Activated CD4-positive, alpha-beta memory T cell treated with anti-CD3 and anti-CD28 coated beads for 36 hours (primary cell): ENCODE measurements around the gene RFC5. TPM values are rescaled to one million over a fixed set of nuclear protein-coding genes. Genes with fewer than 3 reads are reported as not detected.

Experiments used
- CTCF ChIA-PET: fragments of 350-600 bp; sonication (Branson Sonifier 250); formaldehyde crosslinking; loops from one replicate; lab custom pipeline; 2021; ENCODE audit warnings: antibody characterized with exemption, inconsistent platforms; lab: Charles Lee
- POLR2A ChIA-PET: fragments of 350-600 bp; sonication (Branson Sonifier 250); formaldehyde crosslinking; loops from one replicate; lab custom pipeline; 2021; ENCODE audit warnings: antibody characterized with exemption; lab: Charles Lee
- DNase-seq: peaks from one replicate; pipeline ENCODE4 v3.0.0-alpha.2; 2020
- H3K27ac Mint-ChIP-seq: one replicate; pipeline ENCODE4 v1.8.0; 2021; ENCODE audit warnings: mixed read lengths
- H3K27me3 Mint-ChIP-seq: one replicate; pipeline ENCODE4 v1.8.0; 2021; ENCODE audit warnings: mixed read lengths
- H3K36me3 Mint-ChIP-seq: one replicate; pipeline ENCODE4 v1.8.0; 2021; ENCODE audit warnings: mixed read lengths
- H3K4me1 Mint-ChIP-seq: one replicate; pipeline ENCODE4 v1.8.0; 2021; ENCODE audit warnings: low read depth, mixed read lengths
- H3K4me3 Mint-ChIP-seq: one replicate; pipeline ENCODE4 v1.8.0; 2021; ENCODE audit warnings: mild to moderate bottlenecking, mixed read lengths
- H3K9me3 Mint-ChIP-seq: one replicate; pipeline ENCODE4 v1.8.0; 2021; ENCODE audit warnings: mixed read lengths
- intact Hi-C: fragments of 100-400 bp; cut with micrococcal nuclease; formaldehyde crosslinking; loops from one replicate; pipeline ENCODE4 v1.15.1; 2023
- total RNA-seq, 2 experiments: library from RNA; stranded (reverse); gene quantifications; one replicate each; pipeline ENCODE4 v1.2.3, GENCODE V29; 2021

Gene RFC5
- total RNA-seq: 10 to 100 TPM; 65.8 to 70.8 TPM

- CTCF ChIA-PET: interaction anchor here (0.6 to 2.3 kb wide), 6 partner anchors 18 to 160 kb away, joined by 3 to 21 read pairs (median 6); no protein-coding TSS in a partner anchor
- POLR2A ChIA-PET: interaction anchor here (0.6 to 2.9 kb wide), 8 partner anchors 17 to 208 kb away, joined by 3 to 17 read pairs (median 6); partner anchors contain the start of genes KSR2, PEBP1 and WSB2
These were observed at the start of gene RFC5 for GRCh38 chr12:118016424-118017264. RFC5 (plus strand) TSS chr12:118016703; CDS start chr12:118016828, 125 bp downstream.

GRCh38 chr12:117967043-117967442 lies 49.5 kb upstream of the RFC5 start:
- POLR2A ChIA-PET: no interaction called here
- DNase-seq: no peak
- peaks cover 51% of the 10 kb centered on the region for H3K27me3 Mint-ChIP-seq
- H3K9me3 Mint-ChIP-seq: peaks cover 10% of the 10 kb centered on the region
- CTCF ChIA-PET: interaction anchor here (0.6 kb wide), 1 partner anchor 155 kb away, joined by 3 read pairs; no protein-coding TSS in a partner anchor
- peaks cover 8% of the 10 kb centered on the region for H3K4me1 Mint-ChIP-seq
- H3K4me3 Mint-ChIP-seq: no peak overlapping the region
- peaks cover 2% of the 10 kb centered on the region for H3K36me3 Mint-ChIP-seq
- H3K27ac Mint-ChIP-seq: no peak overlapping the region
- intact Hi-C loops: loop anchor here (5.0 kb wide), 1 partner anchor 90 kb away; no protein-coding TSS in a partner anchor

More at GRCh38 chr12:118016424-118017264, at the start of gene RFC5:
- intact Hi-C loops: loop anchor here (1.0 to 2.0 kb wide), 3 partner anchors 18 to 47 kb away; no protein-coding TSS in a partner anchor
- Mint-ChIP-seq H3K4me1 (peaks cover 28% of the 10 kb centered on the region), H3K27ac (peak within 1 kb of the TSS; percentile 82), H3K36me3 (peaks cover 31% of the 10 kb centered on the region), H3K4me3 (peak within 1 kb of the TSS; percentile 94), H3K27me3 (peaks cover 2% of the 10 kb centered on the region), H3K9me3 (no peaks in the 10 kb centered on the region)
- peak; percentile 98 for DNase-seq

- DNase-seq: no peak
- Mint-ChIP-seq H3K36me3 (peaks cover 2% of the 10 kb centered on the region), H3K27me3 (peaks cover 52% of the 10 kb centered on the region), H3K9me3 (peaks cover 12% of the 10 kb centered on the region), H3K4me1 (peaks cover 8% of the 10 kb centered on the region), H3K4me3 (no peak overlapping the region), H3K27ac (no peak overlapping the region)
- intact Hi-C loops: loop anchor here (5.0 kb wide), 1 partner anchor 90 kb away; no protein-coding TSS in a partner anchor
- POLR2A ChIA-PET: no interaction called here
- CTCF ChIA-PET: interaction anchor here (0.6 kb wide), 1 partner anchor 154 kb away, joined by 3 read pairs; no protein-coding TSS in a partner anchor
These were observed 49.0 kb upstream of the RFC5 start for GRCh38 chr12:117967512-117967911.

GRCh38 chr12:117968151-117968789 lies 48.2 kb upstream of the RFC5 start:
- POLR2A ChIA-PET: interaction anchor here (1.0 kb wide), 1 partner anchor 49 kb away, joined by 3 read pairs; no protein-coding TSS in a partner anchor
- Mint-ChIP-seq H3K27ac (no peak overlapping the region), H3K4me3 (peak overlapping the region; percentile 80), H3K36me3 (peaks cover 2% of the 10 kb centered on the region), H3K4me1 (peaks cover 8% of the 10 kb centered on the region), H3K9me3 (peaks cover 12% of the 10 kb centered on the region), H3K27me3 (peaks cover 50% of the 10 kb centered on the region)
- intact Hi-C loops: loop anchor here (5.0 kb wide), 1 partner anchor 91 kb away; no protein-coding TSS in a partner anchor
- CTCF ChIA-PET: no interaction called here
- no peak for DNase-seq

- POLR2A ChIA-PET: interaction anchor here (1.0 kb wide), 1 partner anchor 48 kb away, joined by 3 read pairs; no protein-coding TSS in a partner anchor
- CTCF ChIA-PET: interaction anchor here (0.8 kb wide), 1 partner anchor 86 kb away, joined by 4 read pairs; no protein-coding TSS in a partner anchor
These were observed 47.5 kb upstream of the RFC5 start, which contains the start of gene KSR2 for GRCh38 chr12:117968826-117969659. KSR2 (minus strand) TSS chr12:117968990; CDS start chr12:117968255, 735 bp downstream.

GRCh38 chr12:117970334-117970733 lies 46.2 kb upstream of the RFC5 start:
- H3K27me3 Mint-ChIP-seq: peaks cover 48% of the 10 kb centered on the region
- H3K27ac Mint-ChIP-seq: no peak overlapping the region
- DNase-seq: no peak
- peaks cover 8% of the 10 kb centered on the region for H3K4me1 Mint-ChIP-seq
- ChIA-PET POLR2A (no interaction called here), CTCF (no interaction called here)
- H3K36me3 Mint-ChIP-seq: peaks cover 2% of the 10 kb centered on the region
- no peak overlapping the region for H3K4me3 Mint-ChIP-seq
- intact Hi-C loops: no loop called here
- H3K9me3 Mint-ChIP-seq: peaks cover 12% of the 10 kb centered on the region

More at GRCh38 chr12:117968826-117969659, 47.5 kb upstream of the RFC5 start, which contains the start of gene KSR2:
- intact Hi-C loops: loop anchor here (1.0 to 5.0 kb wide), 2 partner anchors 47 to 92 kb away; partner anchors contain the start of gene RFC5
- Mint-ChIP-seq H3K4me1 (peaks cover 8% of the 10 kb centered on the region), H3K27ac (no peak within 1 kb of the TSS), H3K4me3 (peak within 1 kb of the TSS; percentile 80), H3K36me3 (peaks cover 2% of the 10 kb centered on the region), H3K9me3 (peaks cover 12% of the 10 kb centered on the region), H3K27me3 (peaks cover 52% of the 10 kb centered on the region)
- DNase-seq: peak; percentile 70

GRCh38 chr12:117972301-117972700 lies 44.2 kb upstream of the RFC5 start:
- intact Hi-C loops: no loop called here
- no peak overlapping the region for H3K4me3 Mint-ChIP-seq
- H3K36me3 Mint-ChIP-seq: peaks cover 2% of the 10 kb centered on the region
- H3K4me1 Mint-ChIP-seq: peaks cover 8% of the 10 kb centered on the region
- CTCF ChIA-PET: no interaction called here
- DNase-seq: no peak
- H3K9me3 Mint-ChIP-seq: peaks cover 12% of the 10 kb centered on the region
- H3K27ac Mint-ChIP-seq: no peak overlapping the region
- POLR2A ChIA-PET: no interaction called here
- H3K27me3 Mint-ChIP-seq: peaks cover 36% of the 10 kb centered on the region

GRCh38 chr12:117975006-117975405 lies 41.5 kb upstream of the RFC5 start:
- H3K36me3 Mint-ChIP-seq: peaks cover 2% of the 10 kb centered on the region
- intact Hi-C loops: no loop called here
- CTCF ChIA-PET: no interaction called here
- DNase-seq: no peak
- peaks cover 29% of the 10 kb centered on the region for H3K27me3 Mint-ChIP-seq
- H3K4me3 Mint-ChIP-seq: no peak overlapping the region
- POLR2A ChIA-PET: no interaction called here
- no peaks in the 10 kb centered on the region for H3K4me1 Mint-ChIP-seq
- H3K9me3 Mint-ChIP-seq: peaks cover 12% of the 10 kb centered on the region
- no peak overlapping the region for H3K27ac Mint-ChIP-seq

- peaks cover 21% of the 10 kb centered on the region for H3K27me3 Mint-ChIP-seq
- no peaks in the 10 kb centered on the region for H3K36me3 Mint-ChIP-seq
- no peak overlapping the region for H3K27ac Mint-ChIP-seq
- POLR2A ChIA-PET: no interaction called here
- H3K9me3 Mint-ChIP-seq: no peaks in the 10 kb centered on the region
- intact Hi-C loops: no loop called here
- DNase-seq: no peak
- CTCF ChIA-PET: no interaction called here
- H3K4me1 Mint-ChIP-seq: peaks cover 2% of the 10 kb centered on the region
- no peak overlapping the region for H3K4me3 Mint-ChIP-seq
These were observed 39.1 kb upstream of the RFC5 start for GRCh38 chr12:117977373-117977772.

GRCh38 chr12:117980616-117981015 lies 35.9 kb upstream of the RFC5 start:
- ChIA-PET POLR2A (interaction anchor here (0.6 kb wide), 1 partner anchor 64 kb away, joined by 5 read pairs; no protein-coding TSS in a partner anchor), CTCF (no interaction called here)
- intact Hi-C loops: no loop called here
- Mint-ChIP-seq H3K4me3 (no peak overlapping the region), H3K27ac (no peak overlapping the region), H3K9me3 (no peaks in the 10 kb centered on the region), H3K36me3 (no peaks in the 10 kb centered on the region), H3K4me1 (peaks cover 2% of the 10 kb centered on the region), H3K27me3 (peaks cover 15% of the 10 kb centered on the region)
- DNase-seq: no peak

GRCh38 chr12:117981267-117981666 lies 35.2 kb upstream of the RFC5 start:
- ChIA-PET CTCF (interaction anchor here (0.8 kb wide), 1 partner anchor 17 kb away, joined by 4 read pairs; no protein-coding TSS in a partner anchor), POLR2A (no interaction called here)
- no peak overlapping the region for H3K27ac Mint-ChIP-seq

More at GRCh38 chr12:117981267-117981666, 35.2 kb upstream of the RFC5 start:
- no peaks in the 10 kb centered on the region for H3K9me3 Mint-ChIP-seq
- H3K4me3 Mint-ChIP-seq: no peak overlapping the region
- no peaks in the 10 kb centered on the region for H3K36me3 Mint-ChIP-seq
- no peak for DNase-seq
- intact Hi-C loops: no loop called here
- H3K27me3 Mint-ChIP-seq: peaks cover 12% of the 10 kb centered on the region
- peaks cover 2% of the 10 kb centered on the region for H3K4me1 Mint-ChIP-seq
